SK-N-SH (cell line): Measurements from ENCODE around the gene EID3. TPM values are rescaled to one million over a fixed set of nuclear protein-coding genes. Genes with fewer than 3 reads are reported as not detected.

Experiments used
- CTCF ChIA-PET: fragments of 300-600, 350-600 bp; formaldehyde crosslinking; extraction: SDS; loops from one replicate; lab custom pipeline; 2021; lab: Yijun Ruan, JAX
- POLR2A ChIA-PET: fragments of 350-600 bp; sonication (Branson Sonifier 250); formaldehyde crosslinking; extraction: SDS; loops from one replicate; lab custom pipeline; 2020; ENCODE audit warnings: antibody characterized with exemption, inconsistent platforms; lab: Yijun Ruan, JAX
- DNase-seq: peaks from one replicate; pipeline ENCODE4 v3.0.0; 2012
- H2AFZ ChIP-seq: fragments of 200-600 bp; sonication (generic); 2 replicates; pipeline ENCODE4 v1.8.1; 2016; ENCODE audit warnings: antibody characterized with exemption, mild to moderate bottlenecking, low read depth
- H3F3A ChIP-seq: fragments of 200-600 bp; sonication (generic); replicated peaks from 2 replicates; pipeline ENCODE3; 2016; ENCODE audit warnings: antibody characterized with exemption, mild to moderate bottlenecking; ENCODE audit not compliant: insufficient read depth
- H3K27ac ChIP-seq, 2 experiments: fragments of 200-500 bp in 1 of 2; fragments of 200-600 bp in 1 of 2; sonication (Bioruptor generic) in 1 of 2; sonication (generic), shearing (Covaris generic) in 1 of 2; 2 replicates each; pipeline versions ENCODE4 v1.5.1 to v1.6.1; 2014 to 2016; ENCODE audit warnings: low read depth in 2 of 2, inconsistent platforms in 1 of 2, low read length in 1 of 2, mild to moderate bottlenecking in 1 of 2, mixed read lengths in 1 of 2
- H3K27me3 ChIP-seq: fragments of 200-600 bp; sonication (generic), shearing (Covaris generic); 2 replicates; pipeline ENCODE4 v1.6.1; 2016; ENCODE audit warnings: mixed run types; ENCODE audit not compliant: insufficient read depth
- H3K36me3 ChIP-seq, 2 experiments: fragments of 200-500 bp in 1 of 2; fragments of 200-600 bp in 1 of 2; sonication (Bioruptor generic) in 1 of 2; sonication (generic) in 1 of 2; replicated peaks in 1 of 2; 2 replicates each; pipeline versions ENCODE3 to v1.5.1; 2014 to 2016; ENCODE audit warnings: low read length in 1 of 2, mild to moderate bottlenecking in 1 of 2; ENCODE audit not compliant: insufficient read depth in 2 of 2, control insufficient read depth in 1 of 2
- H3K4me1 ChIP-seq, 2 experiments: fragments of 200-500 bp in 1 of 2; fragments of 200-600 bp in 1 of 2; sonication (Bioruptor generic) in 1 of 2; sonication (generic), shearing (Covaris generic) in 1 of 2; 2 replicates each; pipeline versions ENCODE4 v1.5.1 to v1.6.1; 2014 to 2016; ENCODE audit warnings: low read depth in 1 of 2, low read length in 1 of 2, mixed run types in 1 of 2; ENCODE audit not compliant: insufficient read depth in 2 of 2, control insufficient read depth in 1 of 2
- H3K4me2 ChIP-seq: fragments of 200-600 bp; sonication (generic), shearing (Covaris generic); 2 replicates; pipeline ENCODE4 v1.6.1; 2017; ENCODE audit warnings: mixed run types
- H3K4me3 ChIP-seq, 2 experiments: fragments of 200-500 bp in 1 of 2; fragments of 200-600 bp in 1 of 2; sonication (Bioruptor generic) in 1 of 2; sonication (generic), shearing (Covaris generic) in 1 of 2; 2 replicates each; pipeline versions ENCODE4 v1.5.1 to v1.8.1; 2014 to 2016; ENCODE audit warnings: low read depth in 2 of 2, inconsistent platforms in 1 of 2, low read length in 1 of 2, mild to moderate bottlenecking in 1 of 2, mixed read lengths in 1 of 2, moderate library complexity in 1 of 2
- H3K79me2 ChIP-seq: fragments of 200-600 bp; sonication (generic); 2 replicates; pipeline ENCODE4 v1.8.1; 2017; ENCODE audit warnings: mild to moderate bottlenecking; ENCODE audit not compliant: insufficient read depth
- H3K9ac ChIP-seq: fragments of 200-600 bp; sonication (generic); 2 replicates; pipeline ENCODE4 v1.6.1; 2017; ENCODE audit warnings: mixed run types
- H3K9me2 ChIP-seq: fragments of 200-600 bp; sonication (generic); 2 replicates; pipeline ENCODE4 v1.6.1; 2017; ENCODE audit warnings: mixed run types
- H3K9me3 ChIP-seq: fragments of 200-600 bp; sonication (generic); 2 replicates; pipeline ENCODE4 v1.6.1; 2017; ENCODE audit warnings: mixed run types, mild to moderate bottlenecking, moderate library complexity
- H4K20me1 ChIP-seq: fragments of 200-600 bp; sonication (generic); 2 replicates; pipeline ENCODE4 v1.6.1; 2017; ENCODE audit warnings: mild to moderate bottlenecking, mixed run types; ENCODE audit not compliant: insufficient read depth
- CHD2 ChIP-seq: fragments of 150-350 bp; IDR thresholded peaks from 2 replicates; pipeline ENCODE4 v1.6.1; 2018; ENCODE audit warnings: low read length; ENCODE audit not compliant: partially characterized antibody
- ELF1 ChIP-seq: IDR thresholded peaks from 2 replicates; pipeline ENCODE4 v1.4.0; 2012
- EP300 ChIP-seq, 2 experiments: IDR thresholded peaks; 2 replicates each; pipeline versions ENCODE4 v1.4.0 to v1.6.1; 2012; ENCODE audit warnings: borderline replicate concordance in 1 of 2, low read depth in 1 of 2, low read length in 1 of 2
- FOSL2 ChIP-seq: IDR thresholded peaks from 2 replicates; pipeline ENCODE4 v1.4.0; 2012; ENCODE audit warnings: low read depth, mild to moderate bottlenecking, moderate library complexity, borderline replicate concordance
- FOXM1 ChIP-seq: IDR thresholded peaks from 2 replicates; pipeline ENCODE4 v1.4.0; 2012; ENCODE audit warnings: low read depth, mild to moderate bottlenecking
- GATA2 ChIP-seq: sonication (generic); formaldehyde crosslinking; IDR thresholded peaks from 2 replicates; pipeline ENCODE4 v1.5.0; 2020; ENCODE audit warnings: mild to moderate bottlenecking, missing genetic modification reagents
- MEF2A ChIP-seq: IDR thresholded peaks from 2 replicates; pipeline ENCODE4 v1.4.0; 2012; ENCODE audit warnings: low read depth, borderline replicate concordance
- MXI1 ChIP-seq: IDR thresholded peaks from 2 replicates; pipeline ENCODE4 v1.6.1; 2012; ENCODE audit warnings: mild to moderate bottlenecking, low read depth, low read length, improper control_type of control experiment
- NFIC ChIP-seq: IDR thresholded peaks from 2 replicates; pipeline ENCODE4 v1.4.0; 2012; ENCODE audit warnings: borderline replicate concordance
- PBX3 ChIP-seq: IDR thresholded peaks from 2 replicates; pipeline ENCODE4; 2012
- POLR2AphosphoS5 ChIP-seq: IDR thresholded peaks from 2 replicates; pipeline ENCODE4 v1.6.1; 2012; ENCODE audit warnings: low read depth, low read length
- RAD21 ChIP-seq: IDR thresholded peaks from 2 replicates; pipeline ENCODE4 v1.6.1; 2012; ENCODE audit warnings: mild to moderate bottlenecking, low read length
- RFX5 ChIP-seq: IDR thresholded peaks from 2 replicates; pipeline ENCODE4 v1.6.1; 2012; ENCODE audit warnings: mild to moderate bottlenecking, improper control_type of control experiment, low read length
- SMC3 ChIP-seq: IDR thresholded peaks from 2 replicates; pipeline ENCODE4 v1.6.1; 2012; ENCODE audit warnings: low read depth, low read length, improper control_type of control experiment
- TAF1 ChIP-seq: IDR thresholded peaks from 2 replicates; pipeline ENCODE4 v1.6.1; 2012; ENCODE audit warnings: low read depth, mild to moderate bottlenecking, low read length, moderate library complexity, borderline replicate concordance
- TCF12 ChIP-seq: IDR thresholded peaks from 2 replicates; pipeline ENCODE4 v1.4.0; 2012
- TEAD4 ChIP-seq: IDR thresholded peaks from 2 replicates; pipeline ENCODE4 v1.4.0; 2012; ENCODE audit warnings: mild to moderate bottlenecking, borderline replicate concordance; ENCODE audit not compliant: insufficient read depth
- YY1 ChIP-seq: IDR thresholded peaks from 2 replicates; pipeline ENCODE4 v1.4.0; 2012; ENCODE audit warnings: low read depth, mild to moderate bottlenecking
- WGBS: methylation state at CpG from one replicate; pipeline ENCODE4 v1.1.6; 2017; ENCODE audit warnings: low lambda C conversion rate; 5-methylcytosine and 5-hydroxymethylcytosine counted together
- polyA plus RNA-seq, 3 experiments: library from polyadenylated mRNA; depleted of rRNA; stranded (reverse); fragments of >200 nt; gene quantifications; 2 replicates each; pipeline ENCODE4 v1.2.3, GENCODE V29; 2012
- TF ChIP-seq, protein P1 (sequence below): IDR thresholded peaks from 2 replicates; pipeline ENCODE4 v1.6.1; 2012; ENCODE audit warnings: mild to moderate bottlenecking, low read depth, low read length, moderate library complexity
- TF ChIP-seq, protein P2 (sequence below): fragments of 200-600 bp; sonication (generic); IDR thresholded peaks from 2 replicates; pipeline ENCODE4 v1.6.1; 2017; ENCODE audit warnings: antibody characterized with exemption, mild to moderate bottlenecking, moderate library complexity

Gene EID3
- polyA plus RNA-seq, 1 of the 3 experiments (the other 2 are of a cell fraction), result 0.92 TPM

GRCh38 chr12:104297477-104298113, 5.9 kb upstream of the EID3 start:
- POLR2A ChIA-PET, result no interaction called here
- Histone ChIP-seq H3K79me2 (peaks cover 99% of the 10 kb centered on the region), H3K4me3 (no peak overlapping the region), H3K27ac (no peak overlapping the region), H3K9me2 (no peaks in the 10 kb centered on the region), H3K36me3 (peaks cover 37 to 62% of the 10 kb centered on the region in 2 experiments), H3K4me1 (0 out of 4 replicates have a peak, but pooled peaks cover 0 to 6% of the 10 kb centered on the region in 2 experiments), H3K4me2 (no peak overlapping the region), H3K9ac (no peak overlapping the region), H3F3A (peaks cover 8% of the 10 kb centered on the region), H2AFZ (no peak overlapping the region), H3K9me3 (no peaks in the 10 kb centered on the region), H4K20me1 (peaks cover 87% of the 10 kb centered on the region), H3K27me3 (no peaks in the 10 kb centered on the region)
- TF ChIP-seq TCF12 (0 out of 2 replicates have a peak, but pooled peaks have one; percentile 42), FOXM1 (no peak), PBX3 (peak; percentile 12; the same call in 1 of the 2 replicates), NFIC (no peak; the same call in 1 of the 2 replicates)
- CTCF ChIA-PET, result no interaction called here
- no peak for DNase-seq
- WGBS, result 76% methylated on average over 10 of the region's 10 CpGs

DNA sequence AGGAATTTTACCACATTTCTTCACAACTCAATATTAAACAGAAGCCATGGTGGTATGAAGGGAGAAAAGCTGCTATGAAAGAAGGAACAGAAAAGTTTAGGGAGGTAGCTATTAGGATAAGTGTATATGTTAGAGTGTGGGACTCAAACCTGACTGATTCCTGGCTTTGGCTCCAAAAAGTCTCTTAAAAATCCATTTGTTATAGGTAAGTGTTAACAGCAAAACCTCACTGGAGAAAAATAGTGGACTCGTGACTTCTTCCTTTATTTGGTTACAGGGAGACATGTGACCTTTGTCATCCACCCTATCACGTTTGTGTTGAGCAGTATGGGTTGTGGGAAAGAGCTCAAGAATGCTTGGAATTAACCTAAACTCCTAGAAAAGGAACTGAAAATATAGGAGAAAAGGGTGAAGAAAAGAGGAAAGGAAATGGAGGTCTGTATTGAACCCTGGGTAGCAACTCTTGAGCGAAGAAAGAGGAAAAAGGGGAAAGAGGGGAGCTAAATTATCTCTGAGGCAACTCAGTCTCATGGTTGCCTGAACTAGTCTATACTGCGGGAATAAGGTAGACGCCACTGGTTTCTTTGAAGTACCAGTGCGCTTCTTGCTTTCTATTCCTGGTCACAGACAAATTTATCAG, 3.6 kb upstream of the EID3 start:
- no peaks in the 10 kb centered on the region for H3K27me3 ChIP-seq
- WGBS, result 77% methylated on average over 6 of the region's 6 CpGs
- no peak overlapping the region for H3K27ac ChIP-seq
- TF ChIP-seq MXI1 (no peak), ELF1 (no peak), CHD2 (no peak), SMC3 (no peak), TCF12 (no peak), TEAD4 (no peak), FOSL2 (no peak), YY1 (no peak), EP300 (IDR thresholded peaks at IDR 0.05; ENCODE audit: borderline replicate concordance in 1 of 2, low read depth in 1 of 2, low read length in 1 of 2) (no peak), RAD21 (no peak), FOXM1 (no peak), RFX5 (no peak), GATA2 (no peak), TAF1 (no peak), MEF2A (no peak), POLR2AphosphoS5 (no peak)
- TF ChIP-seq, protein P1, sequence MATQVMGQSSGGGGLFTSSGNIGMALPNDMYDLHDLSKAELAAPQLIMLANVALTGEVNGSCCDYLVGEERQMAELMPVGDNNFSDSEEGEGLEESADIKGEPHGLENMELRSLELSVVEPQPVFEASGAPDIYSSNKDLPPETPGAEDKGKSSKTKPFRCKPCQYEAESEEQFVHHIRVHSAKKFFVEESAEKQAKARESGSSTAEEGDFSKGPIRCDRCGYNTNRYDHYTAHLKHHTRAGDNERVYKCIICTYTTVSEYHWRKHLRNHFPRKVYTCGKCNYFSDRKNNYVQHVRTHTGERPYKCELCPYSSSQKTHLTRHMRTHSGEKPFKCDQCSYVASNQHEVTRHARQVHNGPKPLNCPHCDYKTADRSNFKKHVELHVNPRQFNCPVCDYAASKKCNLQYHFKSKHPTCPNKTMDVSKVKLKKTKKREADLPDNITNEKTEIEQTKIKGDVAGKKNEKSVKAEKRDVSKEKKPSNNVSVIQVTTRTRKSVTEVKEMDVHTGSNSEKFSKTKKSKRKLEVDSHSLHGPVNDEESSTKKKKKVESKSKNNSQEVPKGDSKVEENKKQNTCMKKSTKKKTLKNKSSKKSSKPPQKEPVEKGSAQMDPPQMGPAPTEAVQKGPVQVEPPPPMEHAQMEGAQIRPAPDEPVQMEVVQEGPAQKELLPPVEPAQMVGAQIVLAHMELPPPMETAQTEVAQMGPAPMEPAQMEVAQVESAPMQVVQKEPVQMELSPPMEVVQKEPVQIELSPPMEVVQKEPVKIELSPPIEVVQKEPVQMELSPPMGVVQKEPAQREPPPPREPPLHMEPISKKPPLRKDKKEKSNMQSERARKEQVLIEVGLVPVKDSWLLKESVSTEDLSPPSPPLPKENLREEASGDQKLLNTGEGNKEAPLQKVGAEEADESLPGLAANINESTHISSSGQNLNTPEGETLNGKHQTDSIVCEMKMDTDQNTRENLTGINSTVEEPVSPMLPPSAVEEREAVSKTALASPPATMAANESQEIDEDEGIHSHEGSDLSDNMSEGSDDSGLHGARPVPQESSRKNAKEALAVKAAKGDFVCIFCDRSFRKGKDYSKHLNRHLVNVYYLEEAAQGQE, result no peak
- TF ChIP-seq, protein P2, sequence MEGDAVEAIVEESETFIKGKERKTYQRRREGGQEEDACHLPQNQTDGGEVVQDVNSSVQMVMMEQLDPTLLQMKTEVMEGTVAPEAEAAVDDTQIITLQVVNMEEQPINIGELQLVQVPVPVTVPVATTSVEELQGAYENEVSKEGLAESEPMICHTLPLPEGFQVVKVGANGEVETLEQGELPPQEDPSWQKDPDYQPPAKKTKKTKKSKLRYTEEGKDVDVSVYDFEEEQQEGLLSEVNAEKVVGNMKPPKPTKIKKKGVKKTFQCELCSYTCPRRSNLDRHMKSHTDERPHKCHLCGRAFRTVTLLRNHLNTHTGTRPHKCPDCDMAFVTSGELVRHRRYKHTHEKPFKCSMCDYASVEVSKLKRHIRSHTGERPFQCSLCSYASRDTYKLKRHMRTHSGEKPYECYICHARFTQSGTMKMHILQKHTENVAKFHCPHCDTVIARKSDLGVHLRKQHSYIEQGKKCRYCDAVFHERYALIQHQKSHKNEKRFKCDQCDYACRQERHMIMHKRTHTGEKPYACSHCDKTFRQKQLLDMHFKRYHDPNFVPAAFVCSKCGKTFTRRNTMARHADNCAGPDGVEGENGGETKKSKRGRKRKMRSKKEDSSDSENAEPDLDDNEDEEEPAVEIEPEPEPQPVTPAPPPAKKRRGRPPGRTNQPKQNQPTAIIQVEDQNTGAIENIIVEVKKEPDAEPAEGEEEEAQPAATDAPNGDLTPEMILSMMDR, result no peak
- ChIA-PET CTCF (interaction anchor here (1.0 to 2.7 kb wide), 3 partner anchors 82 to 169 kb away, joined by 3 to 6 read pairs (median 5); no protein-coding TSS in a partner anchor), POLR2A (interaction anchor here (1.2 kb wide), 1 partner anchor 12 kb away, joined by 3 read pairs; no protein-coding TSS in a partner anchor)
- H3F3A ChIP-seq, result peaks cover 11% of the 10 kb centered on the region
- H3K36me3 ChIP-seq, result peaks cover 47 to 72% of the 10 kb centered on the region in 2 experiments
- no peak overlapping the region for H2AFZ ChIP-seq
- H3K4me2 ChIP-seq, result no peak overlapping the region
- H3K9me3 ChIP-seq, result no peaks in the 10 kb centered on the region
- peaks cover 90% of the 10 kb centered on the region for H4K20me1 ChIP-seq
- H3K4me1 ChIP-seq, result peaks cover 0 to 5% of the 10 kb centered on the region in 2 experiments; a peak in 1 of 4 replicates
- H3K79me2 ChIP-seq, result peaks cover 99% of the 10 kb centered on the region
- no peak overlapping the region for H3K9ac ChIP-seq
- H3K4me3 ChIP-seq, result no peak overlapping the region
- H3K9me2 ChIP-seq, result no peaks in the 10 kb centered on the region
- no peak for DNase-seq
